GM18511 (cell line): ENCODE measurements around the gene KRTAP5-11.
"Not testable (repeated sequence)": the region's sequence is repeated elsewhere in the genome, so short reads cannot be mapped to it uniquely, and the experiment has no call there.

Source experiments
- ATAC-seq: cut with Tn5 transposase; IDR thresholded peaks from one replicate; pipeline ENCODE4 v1.9.1; 2021; ENCODE audit warnings: mild to moderate bottlenecking, moderate library complexity; ENCODE audit not compliant: unreplicated experiment

Gene KRTAP5-11

GRCh38 chr11:71557257-71557656 is 25.4 kb downstream of the KRTAP5-11 start:
- no peak for ATAC-seq

- no peak for ATAC-seq
These were observed 26.7 kb downstream of the KRTAP5-11 start for GRCh38 chr11:71556018-71556417.

- no peak for ATAC-seq
These were observed 27.2 kb downstream of the KRTAP5-11 start for GRCh38 chr11:71555508-71555907.

GRCh38 chr11:71554996-71555395 is 27.7 kb downstream of the KRTAP5-11 start:
- no peak for ATAC-seq

- ATAC-seq = no peak
These were observed 31.0 kb downstream of the KRTAP5-11 start for GRCh38 chr11:71551711-71552110.

GRCh38 chr11:71548716-71549151 is 33.9 kb downstream of the KRTAP5-11 start:
- no peak for ATAC-seq

- ATAC-seq = no peak
These were observed 34.6 kb downstream of the KRTAP5-11 start, which contains the start of gene KRTAP5-9 for GRCh38 chr11:71548120-71548519. TSS of gene KRTAP5-9 (plus strand) at chr11:71548420. CDS start at chr11:71548658, 238 bp downstream.

- ATAC-seq = no peak
These were observed 37.2 kb downstream of the KRTAP5-11 start for GRCh38 chr11:71545405-71545966.

GRCh38 chr11:71544525-71545214 is 38.0 kb downstream of the KRTAP5-11 start:
- ATAC-seq = no peak

GRCh38 chr11:71543866-71544265 is 38.8 kb downstream of the KRTAP5-11 start:
- no peak for ATAC-seq

- no peak for ATAC-seq
These were observed 39.5 kb downstream of the KRTAP5-11 start for GRCh38 chr11:71542879-71543777.

- no peak for ATAC-seq
These were observed 40.3 kb downstream of the KRTAP5-11 start for GRCh38 chr11:71542382-71542781.

GRCh38 chr11:71540521-71541304 is 42.0 kb downstream of the KRTAP5-11 start:
- not testable (repeated sequence) for ATAC-seq

- ATAC-seq = not testable (repeated sequence)
These were observed 42.7 kb downstream of the KRTAP5-11 start for GRCh38 chr11:71539971-71540370.

- ATAC-seq = no peak
These were observed 43.7 kb downstream of the KRTAP5-11 start for GRCh38 chr11:71539017-71539416.

- ATAC-seq = no peak
These were observed 44.0 kb downstream of the KRTAP5-11 start for GRCh38 chr11:71538666-71538990.

GRCh38 chr11:71537977-71538665 is 44.6 kb downstream of the KRTAP5-11 start, which contains the start of gene KRTAP5-8:
TSS of gene KRTAP5-8 (plus strand) at chr11:71538025. CDS start at chr11:71538056, 31 bp downstream.
- not testable (repeated sequence) for ATAC-seq

- no peak for ATAC-seq
These were observed 45.1 kb downstream of the KRTAP5-11 start for GRCh38 chr11:71537537-71537936.

GRCh38 chr11:71535825-71536224 is 46.9 kb downstream of the KRTAP5-11 start:
- no peak for ATAC-seq
